MM.1S (cell line): ENCODE data around the gene NABP1.

Experiments used
- EZH2 ChIP-seq: fragments of 300-600 bp; sonication (generic); optimal IDR thresholded peaks from 2 replicates; pipeline ENCODE3; 2017; ENCODE audit warnings: low read depth, mild to moderate bottlenecking, antibody characterized with exemption, low read length, mixed read lengths
- EZH2phosphoT487 ChIP-seq: fragments of 300-600 bp; sonication (generic); IDR thresholded peaks from 2 replicates; pipeline ENCODE4 v1.6.1; 2018; ENCODE audit warnings: antibody characterized with exemption, low read length
- TF ChIP-seq, protein P1 (sequence below): fragments of 300-600 bp; sonication (generic); IDR thresholded peaks from 2 replicates; pipeline ENCODE4 v1.5.1; 2016; ENCODE audit warnings: antibody characterized with exemption, low read length, mixed read lengths

GRCh38 chr2:191638802-191639172 is 39.1 kb upstream of the NABP1 start:
- TF ChIP-seq, protein P1, sequence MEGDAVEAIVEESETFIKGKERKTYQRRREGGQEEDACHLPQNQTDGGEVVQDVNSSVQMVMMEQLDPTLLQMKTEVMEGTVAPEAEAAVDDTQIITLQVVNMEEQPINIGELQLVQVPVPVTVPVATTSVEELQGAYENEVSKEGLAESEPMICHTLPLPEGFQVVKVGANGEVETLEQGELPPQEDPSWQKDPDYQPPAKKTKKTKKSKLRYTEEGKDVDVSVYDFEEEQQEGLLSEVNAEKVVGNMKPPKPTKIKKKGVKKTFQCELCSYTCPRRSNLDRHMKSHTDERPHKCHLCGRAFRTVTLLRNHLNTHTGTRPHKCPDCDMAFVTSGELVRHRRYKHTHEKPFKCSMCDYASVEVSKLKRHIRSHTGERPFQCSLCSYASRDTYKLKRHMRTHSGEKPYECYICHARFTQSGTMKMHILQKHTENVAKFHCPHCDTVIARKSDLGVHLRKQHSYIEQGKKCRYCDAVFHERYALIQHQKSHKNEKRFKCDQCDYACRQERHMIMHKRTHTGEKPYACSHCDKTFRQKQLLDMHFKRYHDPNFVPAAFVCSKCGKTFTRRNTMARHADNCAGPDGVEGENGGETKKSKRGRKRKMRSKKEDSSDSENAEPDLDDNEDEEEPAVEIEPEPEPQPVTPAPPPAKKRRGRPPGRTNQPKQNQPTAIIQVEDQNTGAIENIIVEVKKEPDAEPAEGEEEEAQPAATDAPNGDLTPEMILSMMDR, result no peak
- TF ChIP-seq EZH2 (no peak), EZH2phosphoT487 (no peak)
